Caco-2 (cell line): Measurements from ENCODE around the gene HMCES. TPM values are rescaled to one million over a fixed set of nuclear protein-coding genes. Genes with fewer than 3 reads are reported as not detected.

Experiments
- BruUV-seq: library from RNA; stranded (reverse); fragments of 400-500 nt; replicated peaks from 2 replicates; lab custom pipeline; 2021; lab: Mats Ljungman, UMichigan
- CTCF ChIA-PET: fragments of 300-600 bp; sonication (Branson Sonifier 250); formaldehyde crosslinking; loops from one replicate; lab custom pipeline; 2022; ENCODE audit warnings: antibody characterized with exemption; lab: Charles Lee
- POLR2A ChIA-PET: fragments of 300-600 bp; sonication (Branson Sonifier 250); formaldehyde crosslinking; loops from one replicate; lab custom pipeline; 2022; ENCODE audit warnings: antibody characterized with exemption; lab: Charles Lee
- DNase-seq, 2 experiments: peaks; one replicate each; pipeline versions ENCODE4 v3.0.0 to v3.0.0-alpha.2; 2020 to 2022
- H3K27me3 ChIP-seq: replicated peaks from 2 replicates; pipeline ENCODE4 v1.6.0; 2011; ENCODE audit warnings: low read length; ENCODE audit not compliant: control insufficient read depth, insufficient read depth
- H3K36me3 ChIP-seq: 2 replicates; pipeline ENCODE4 v1.5.1; 2011; ENCODE audit warnings: low read length; ENCODE audit not compliant: control insufficient read depth, insufficient read depth
- H3K4me1 ChIP-seq: fragments of 250-450 bp; sonication (Bioruptor Pico); 2 replicates; pipeline ENCODE4 v1.5.1; 2020; ENCODE audit warnings: mild to moderate bottlenecking
- H3K4me3 ChIP-seq: 2 replicates; pipeline ENCODE4 v1.5.1; 2011; ENCODE audit warnings: low read depth, mild to moderate bottlenecking, control low read depth, low read length
- H3K9me3 ChIP-seq: fragments of 250-450 bp; sonication (Bioruptor Pico); 2 replicates; pipeline ENCODE4 v1.5.1; 2020; ENCODE audit warnings: mild to moderate bottlenecking, moderate library complexity
- H3K27ac Mint-ChIP-seq: one replicate; pipeline ENCODE4 v1.8.0; 2022; ENCODE audit warnings: mixed read lengths; ENCODE audit not compliant: unreplicated experiment
- H3K27me3 Mint-ChIP-seq: one replicate; pipeline ENCODE4 v1.8.0; 2022; ENCODE audit warnings: mixed read lengths; ENCODE audit not compliant: insufficient read depth, unreplicated experiment
- H3K36me3 Mint-ChIP-seq: one replicate; pipeline ENCODE4 v1.8.0; 2022; ENCODE audit warnings: mild to moderate bottlenecking, mixed read lengths; ENCODE audit not compliant: insufficient read depth, unreplicated experiment
- H3K4me1 Mint-ChIP-seq: one replicate; pipeline ENCODE4 v1.8.0; 2022; ENCODE audit warnings: low read depth, mixed read lengths; ENCODE audit not compliant: unreplicated experiment
- H3K4me3 Mint-ChIP-seq: one replicate; pipeline ENCODE4 v1.8.0; 2022; ENCODE audit warnings: mild to moderate bottlenecking, moderate library complexity, mixed read lengths; ENCODE audit not compliant: unreplicated experiment
- H3K9me3 Mint-ChIP-seq: one replicate; pipeline ENCODE4 v1.8.0; 2022; ENCODE audit warnings: mixed read lengths; ENCODE audit not compliant: unreplicated experiment
- CTCF ChIP-seq, 2 experiments: fragments of 200-600 bp in 1 of 2; IDR thresholded peaks; 1 replicate in 1 of 2; 2 replicates in 1 of 2; pipeline versions ENCODE4 v1.5.1 to v1.8.0; 2011 to 2022; ENCODE audit warnings: antibody characterized with exemption in 1 of 2, control low read depth in 1 of 2, inconsistent platforms in 1 of 2, low read depth in 1 of 2, low read length in 1 of 2, mild to moderate bottlenecking in 1 of 2, moderate library complexity in 1 of 2; ENCODE audit not compliant: insufficient read depth in 1 of 2, severe bottlenecking in 1 of 2, unreplicated experiment in 1 of 2
- intact Hi-C: fragments of 100-400 bp; cut with micrococcal nuclease; formaldehyde crosslinking; loops from one replicate; pipeline ENCODE4 v1.10.0; 2022; ENCODE audit not compliant: unreplicated experiment
- total RNA-seq: library from RNA; stranded (reverse); gene quantifications from 2 replicates; pipeline ENCODE4 v1.2.3, GENCODE V29; 2022

The HMCES gene
- total RNA-seq, 1 experiment from 2014 or later, result 47.7 TPM

- intact Hi-C loops, result no loop called here
- no TSS peak for BruUV-seq
Measured at GRCh38 chr3:129230311-129231019, 48.2 kb upstream of the HMCES start.

GRCh38 chr3:129231331-129232119, 47.1 kb upstream of the HMCES start:
- H3K36me3 Mint-ChIP-seq, result no peaks in the 10 kb centered on the region
- no peaks in the 10 kb centered on the region for H3K27me3 Mint-ChIP-seq
- H3K9me3 Mint-ChIP-seq, result no peaks in the 10 kb centered on the region
- BruUV-seq, result no TSS peak
- no peaks in the 10 kb centered on the region for H3K36me3 ChIP-seq
- intact Hi-C loops, result no loop called here
- H3K27ac Mint-ChIP-seq, result no peak overlapping the region
- no peaks in the 10 kb centered on the region; the same call in 1 of the 2 replicates for H3K4me1 ChIP-seq
- no peak overlapping the region for H3K4me3 Mint-ChIP-seq
- H3K4me1 Mint-ChIP-seq, result peaks cover 7% of the 10 kb centered on the region
- ChIA-PET POLR2A (no interaction called here), CTCF (no interaction called here)
- DNase-seq, result no peak
- no peaks in the 10 kb centered on the region for H3K27me3 ChIP-seq
- no peak overlapping the region for H3K4me3 ChIP-seq
- no peak for TF ChIP-seq CTCF (IDR thresholded peaks at IDR 0.05; ENCODE audit: insufficient read depth in 1 of 2, low read depth in 1 of 2, low read length in 1 of 2, severe bottlenecking in 1 of 2, unreplicated experiment in 1 of 2)
- H3K9me3 ChIP-seq, result no peaks in the 10 kb centered on the region

More at GRCh38 chr3:129230311-129231019, 48.2 kb upstream of the HMCES start:
- no peak overlapping the region for H3K4me3 ChIP-seq
- no peaks in the 10 kb centered on the region; the same call in 1 of the 2 replicates for H3K4me1 ChIP-seq
- peaks cover 7% of the 10 kb centered on the region for H3K4me1 Mint-ChIP-seq
- no peak overlapping the region for H3K27ac Mint-ChIP-seq
- H3K9me3 Mint-ChIP-seq, result no peaks in the 10 kb centered on the region
- no peaks in the 10 kb centered on the region for H3K36me3 Mint-ChIP-seq
- no peaks in the 10 kb centered on the region for H3K27me3 Mint-ChIP-seq
- no peaks in the 10 kb centered on the region for H3K27me3 ChIP-seq
- CTCF ChIA-PET, result interaction anchor here (1.0 kb wide), 1 partner anchor 15 kb away, joined by 3 read pairs; no protein-coding TSS in a partner anchor
- H3K36me3 ChIP-seq, result no peaks in the 10 kb centered on the region
- H3K4me3 Mint-ChIP-seq, result no peak overlapping the region
- no peaks in the 10 kb centered on the region for H3K9me3 ChIP-seq
- TF ChIP-seq CTCF (IDR thresholded peaks at IDR 0.05; ENCODE audit: insufficient read depth in 1 of 2, low read depth in 1 of 2, low read length in 1 of 2, severe bottlenecking in 1 of 2, unreplicated experiment in 1 of 2), result no peak
- POLR2A ChIA-PET, result no interaction called here
- DNase-seq, result no peak

GRCh38 chr3:129233538-129233937, 45.1 kb upstream of the HMCES start:
- Histone ChIP-seq H3K27me3 (no peaks in the 10 kb centered on the region), H3K36me3 (no peaks in the 10 kb centered on the region), H3K4me1 (no peaks in the 10 kb centered on the region; the same call in 1 of the 2 replicates), H3K9me3 (no peaks in the 10 kb centered on the region), H3K4me3 (no peak overlapping the region)
- Mint-ChIP-seq H3K4me3 (no peak overlapping the region), H3K36me3 (no peaks in the 10 kb centered on the region), H3K27me3 (no peaks in the 10 kb centered on the region), H3K4me1 (peaks cover 7% of the 10 kb centered on the region), H3K9me3 (no peaks in the 10 kb centered on the region), H3K27ac (no peak overlapping the region)
- DNase-seq, result no peak
- no peak for TF ChIP-seq CTCF (IDR thresholded peaks at IDR 0.05; ENCODE audit: insufficient read depth in 1 of 2, low read depth in 1 of 2, low read length in 1 of 2, severe bottlenecking in 1 of 2, unreplicated experiment in 1 of 2)
- ChIA-PET CTCF (interaction anchor here (0.6 to 0.9 kb wide), 2 partner anchors 12 to 214 kb away, joined by 3 to 5 read pairs; no protein-coding TSS in a partner anchor), POLR2A (interaction anchor here (0.5 kb wide), 1 partner anchor 26 kb away, joined by 5 read pairs; no protein-coding TSS in a partner anchor)
- BruUV-seq, result no TSS peak
- intact Hi-C loops, result no loop called here
